IPS-15b (cell line): ENCODE data around the gene ZNF714.

Experiments used
- H3K27me3 ChIP-seq: one replicate; pipeline ENCODE4 v1.6.1; 2013; ENCODE audit warnings: low read length; ENCODE audit not compliant: control insufficient read depth, insufficient read depth
- H3K36me3 ChIP-seq: one replicate; pipeline ENCODE4 v1.6.1; 2013; ENCODE audit warnings: low read length; ENCODE audit not compliant: control insufficient read depth, insufficient read depth
- H3K4me1 ChIP-seq: one replicate; pipeline ENCODE4 v1.6.1; 2013; ENCODE audit warnings: mild to moderate bottlenecking, low read length; ENCODE audit not compliant: control insufficient read depth, insufficient read depth
- H3K4me3 ChIP-seq: one replicate; pipeline ENCODE4 v1.5.1; 2013; ENCODE audit warnings: low read depth, low read length
- H3K9ac ChIP-seq: one replicate; pipeline ENCODE4 v1.6.1; 2013; ENCODE audit warnings: low read depth, mild to moderate bottlenecking, low read length
- H3K9me3 ChIP-seq: one replicate; pipeline ENCODE4 v1.6.1; 2013; ENCODE audit warnings: mild to moderate bottlenecking, low read length; ENCODE audit not compliant: control insufficient read depth, insufficient read depth

Gene ZNF714

GRCh38 chr19:21164541-21164940, 82.5 kb downstream of the ZNF714 start:
- Histone ChIP-seq H3K9ac (no peak overlapping the region), H3K36me3 (peaks cover 5% of the 10 kb centered on the region), H3K4me1 (no peaks in the 10 kb centered on the region)

GRCh38 chr19:21166436-21166835, 84.4 kb downstream of the ZNF714 start:
- Histone ChIP-seq H3K36me3 (peaks cover 4% of the 10 kb centered on the region), H3K4me1 (no peaks in the 10 kb centered on the region), H3K9ac (no peak overlapping the region), H3K4me3 (no peak overlapping the region), H3K9me3 (no peaks in the 10 kb centered on the region), H3K27me3 (no peaks in the 10 kb centered on the region)

More at GRCh38 chr19:21164541-21164940, 82.5 kb downstream of the ZNF714 start:
- no peak overlapping the region for H3K4me3 ChIP-seq
- no peaks in the 10 kb centered on the region for H3K9me3 ChIP-seq
- no peaks in the 10 kb centered on the region for H3K27me3 ChIP-seq
